Fibroblast of mammary gland (primary cell): ENCODE data around the gene MBD6.
"Not testable (repeated sequence)": the region's sequence is repeated elsewhere in the genome, so short reads cannot be mapped to it uniquely, and the experiment has no call there.

Experiments used
- DNase-seq: peaks from one replicate; pipeline ENCODE4 v3.0.0-alpha.2; 2010; ENCODE audit warnings: low read depth
- H3K4me3 ChIP-seq: 2 replicates; pipeline ENCODE4 v1.5.1; 2011; ENCODE audit warnings: low read depth, mild to moderate bottlenecking, low read length, moderate library complexity; ENCODE audit not compliant: control insufficient read depth
- CTCF ChIP-seq: conservative IDR thresholded peaks from 2 replicates; pipeline ENCODE4 v1.5.1; 2011; ENCODE audit warnings: low read depth, low read length, inconsistent platforms; ENCODE audit not compliant: control insufficient read depth, insufficient read depth

MBD6 gene

DNA sequence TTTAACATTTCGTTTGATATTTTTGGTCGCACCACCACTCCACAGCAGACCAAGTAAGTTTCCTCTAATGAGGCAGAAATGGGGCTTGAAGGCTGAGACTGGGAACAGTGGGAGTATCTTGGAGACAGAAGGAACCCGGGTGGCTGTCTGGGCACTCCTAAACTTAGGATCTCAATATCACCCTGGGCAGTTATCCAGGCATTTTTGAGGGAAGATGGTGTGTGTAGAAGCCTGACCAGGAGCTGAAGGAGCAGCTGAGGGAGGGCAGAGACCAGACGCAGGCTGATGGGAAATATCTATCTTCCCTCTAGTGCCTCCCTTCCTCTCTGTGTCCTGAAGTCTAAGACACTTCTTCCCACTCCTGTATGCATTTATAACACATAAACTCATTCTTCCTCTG, 24.1 kb upstream of the MBD6 start:
- DNase-seq, result no peak
- no peak for TF ChIP-seq CTCF
- no peak overlapping the region for H3K4me3 ChIP-seq

- TF ChIP-seq CTCF, result no peak
- DNase-seq, result no peak
- no peak overlapping the region for H3K4me3 ChIP-seq
These were observed 22.4 kb upstream of the MBD6 start for GRCh38 chr12:57500213-57500612.

GRCh38 chr12:57502311-57502969, 20.2 kb upstream of the MBD6 start:
- not testable (repeated sequence) for DNase-seq, H3K4me3 ChIP-seq

DNA sequence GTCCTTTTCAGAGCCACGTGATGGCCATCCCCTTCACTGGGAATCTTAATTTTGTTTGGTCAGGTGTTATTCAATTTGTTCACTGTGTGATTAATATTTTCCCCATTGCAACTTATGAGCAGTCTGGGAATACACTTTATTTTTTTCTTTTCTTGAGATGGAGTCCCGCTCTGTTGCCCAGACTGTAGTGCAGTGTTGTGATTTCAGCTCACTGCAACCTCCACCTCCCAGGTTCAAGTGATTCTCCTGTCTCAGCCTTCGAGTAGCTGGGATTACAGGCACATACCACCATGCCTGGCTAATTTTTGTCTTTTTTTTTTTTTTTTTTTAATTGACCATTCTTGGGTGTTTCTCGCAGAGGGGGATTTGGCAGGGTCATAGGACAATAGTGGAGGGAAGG, 16.1 kb upstream of the MBD6 start:
- DNase-seq, H3K4me3 ChIP-seq: not testable (repeated sequence)

GRCh38 chr12:57507796-57508195, 14.8 kb upstream of the MBD6 start:
- not testable (repeated sequence) for H3K4me3 ChIP-seq, DNase-seq

DNA sequence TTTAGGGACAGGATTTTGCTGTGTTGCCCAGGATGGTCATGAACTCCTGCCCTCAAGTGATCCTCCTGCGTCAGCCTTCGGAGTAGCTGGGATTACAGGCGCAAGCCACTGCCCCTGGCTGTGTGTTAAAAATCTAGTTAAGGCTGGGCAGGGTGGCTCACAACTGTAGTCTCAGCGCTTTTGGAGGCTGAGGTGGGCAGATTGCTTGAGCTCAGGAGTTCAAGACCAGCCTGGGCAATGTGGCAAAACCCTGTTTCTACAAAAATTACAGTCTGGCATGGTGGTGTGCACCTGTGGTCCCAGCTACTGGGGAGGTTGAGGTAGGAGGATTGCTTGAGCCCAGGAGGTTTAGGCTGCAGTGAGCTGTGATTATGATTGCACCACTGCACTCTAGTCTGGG, 11.5 kb upstream of the MBD6 start:
- no peak overlapping the region for H3K4me3 ChIP-seq
- no peak for DNase-seq
- TF ChIP-seq CTCF, result no peak

GRCh38 chr12:57511588-57512325, 10.9 kb upstream of the MBD6 start:
- no peak for DNase-seq
- TF ChIP-seq CTCF, result no peak
- no peak overlapping the region for H3K4me3 ChIP-seq

DNA sequence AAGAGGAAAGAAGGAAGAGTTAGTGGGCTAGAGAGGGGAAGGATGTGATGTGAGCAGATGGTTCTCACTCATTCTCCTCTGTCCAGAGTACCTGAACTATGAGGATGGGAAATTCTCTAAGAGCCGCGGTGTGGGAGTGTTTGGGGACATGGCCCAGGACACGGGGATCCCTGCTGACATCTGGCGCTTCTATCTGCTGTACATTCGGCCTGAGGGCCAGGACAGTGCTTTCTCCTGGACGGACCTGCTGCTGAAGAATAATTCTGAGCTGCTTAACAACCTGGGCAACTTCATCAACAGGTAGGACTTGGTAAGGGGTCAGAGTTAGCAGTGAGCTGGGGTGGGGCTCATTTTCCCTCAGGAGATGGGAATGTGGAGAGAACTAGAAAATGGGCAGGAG, 10.0 kb upstream of the MBD6 start:
- no peak for DNase-seq
- H3K4me3 ChIP-seq, result no peak overlapping the region
- TF ChIP-seq CTCF, result no peak
